Measurements from ENCODE around the gene BUD23.
A peak's percentile ranks its signal among the peaks of the same experiment; 100 is the strongest.

- TF ChIP-seq, protein P1, sequence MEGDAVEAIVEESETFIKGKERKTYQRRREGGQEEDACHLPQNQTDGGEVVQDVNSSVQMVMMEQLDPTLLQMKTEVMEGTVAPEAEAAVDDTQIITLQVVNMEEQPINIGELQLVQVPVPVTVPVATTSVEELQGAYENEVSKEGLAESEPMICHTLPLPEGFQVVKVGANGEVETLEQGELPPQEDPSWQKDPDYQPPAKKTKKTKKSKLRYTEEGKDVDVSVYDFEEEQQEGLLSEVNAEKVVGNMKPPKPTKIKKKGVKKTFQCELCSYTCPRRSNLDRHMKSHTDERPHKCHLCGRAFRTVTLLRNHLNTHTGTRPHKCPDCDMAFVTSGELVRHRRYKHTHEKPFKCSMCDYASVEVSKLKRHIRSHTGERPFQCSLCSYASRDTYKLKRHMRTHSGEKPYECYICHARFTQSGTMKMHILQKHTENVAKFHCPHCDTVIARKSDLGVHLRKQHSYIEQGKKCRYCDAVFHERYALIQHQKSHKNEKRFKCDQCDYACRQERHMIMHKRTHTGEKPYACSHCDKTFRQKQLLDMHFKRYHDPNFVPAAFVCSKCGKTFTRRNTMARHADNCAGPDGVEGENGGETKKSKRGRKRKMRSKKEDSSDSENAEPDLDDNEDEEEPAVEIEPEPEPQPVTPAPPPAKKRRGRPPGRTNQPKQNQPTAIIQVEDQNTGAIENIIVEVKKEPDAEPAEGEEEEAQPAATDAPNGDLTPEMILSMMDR (IDR thresholded peaks at IDR 0.05) = peak; percentile 34 to 99 (median 95)
- TF ChIP-seq POLR2A (IDR thresholded peaks at IDR 0.05) = no peak
Observed at GRCh38 chr7:73667344-73668102, 15.9 kb upstream of the BUD23 start, which contains the start of gene VPS37D.
